ENCODE results near the gene ZDHHC5. TPM values are rescaled to one million over a fixed set of nuclear protein-coding genes. Genes with fewer than 3 reads are reported as not detected.

Gene ZDHHC5
- total RNA-seq, 4 donors from 2014 or later, result 61.4 to 98.4 (median 76.7) TPM

GRCh38 chr11:57727185-57727584, 59.3 kb downstream of the ZDHHC5 start:
- intact Hi-C loops (cut with DNase I), result no loop called here
- Histone ChIP-seq H3K27ac (no peak overlapping the region), H3K4me1 (no peaks in the 10 kb centered on the region), H3K36me3 (peaks cover 0 to 32% (median 6%) of the 10 kb centered on the region in 3 donors), H3K4me3 (no peak overlapping the region), H3K9me3 (no peaks in the 10 kb centered on the region), H3K27me3 (no peaks in the 10 kb centered on the region)
- WGBS, 2 donors, result 39 to 40% methylated on average over 2 of the region's 2 CpGs
- TF ChIP-seq POLR2A (IDR thresholded peaks at IDR 0.05), result no peak
- TF ChIP-seq, protein P1, sequence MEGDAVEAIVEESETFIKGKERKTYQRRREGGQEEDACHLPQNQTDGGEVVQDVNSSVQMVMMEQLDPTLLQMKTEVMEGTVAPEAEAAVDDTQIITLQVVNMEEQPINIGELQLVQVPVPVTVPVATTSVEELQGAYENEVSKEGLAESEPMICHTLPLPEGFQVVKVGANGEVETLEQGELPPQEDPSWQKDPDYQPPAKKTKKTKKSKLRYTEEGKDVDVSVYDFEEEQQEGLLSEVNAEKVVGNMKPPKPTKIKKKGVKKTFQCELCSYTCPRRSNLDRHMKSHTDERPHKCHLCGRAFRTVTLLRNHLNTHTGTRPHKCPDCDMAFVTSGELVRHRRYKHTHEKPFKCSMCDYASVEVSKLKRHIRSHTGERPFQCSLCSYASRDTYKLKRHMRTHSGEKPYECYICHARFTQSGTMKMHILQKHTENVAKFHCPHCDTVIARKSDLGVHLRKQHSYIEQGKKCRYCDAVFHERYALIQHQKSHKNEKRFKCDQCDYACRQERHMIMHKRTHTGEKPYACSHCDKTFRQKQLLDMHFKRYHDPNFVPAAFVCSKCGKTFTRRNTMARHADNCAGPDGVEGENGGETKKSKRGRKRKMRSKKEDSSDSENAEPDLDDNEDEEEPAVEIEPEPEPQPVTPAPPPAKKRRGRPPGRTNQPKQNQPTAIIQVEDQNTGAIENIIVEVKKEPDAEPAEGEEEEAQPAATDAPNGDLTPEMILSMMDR (IDR thresholded peaks at IDR 0.05), result no peak
- no peak for DNase-seq

- H3K27me3 ChIP-seq, result no peaks in the 10 kb centered on the region
- H3K4me1 ChIP-seq, result no peaks in the 10 kb centered on the region
- no peak for TF ChIP-seq POLR2A (IDR thresholded peaks at IDR 0.05)
- TF ChIP-seq, protein P1 (IDR thresholded peaks at IDR 0.05), result no peak
- intact Hi-C loops (cut with DNase I), result no loop called here
- 70 to 74% methylated on average over 7 of the region's 7 CpGs for WGBS, 2 donors
- H3K4me3 ChIP-seq, result no peak overlapping the region
- no peaks in the 10 kb centered on the region for H3K9me3 ChIP-seq
- peaks cover 0 to 24% (median 0%) of the 10 kb centered on the region in 3 donors for H3K36me3 ChIP-seq
- H3K27ac ChIP-seq, result no peak overlapping the region
- DNase-seq, result no peak
Measured at GRCh38 chr11:57728829-57729228, 60.9 kb downstream of the ZDHHC5 start.

DNA sequence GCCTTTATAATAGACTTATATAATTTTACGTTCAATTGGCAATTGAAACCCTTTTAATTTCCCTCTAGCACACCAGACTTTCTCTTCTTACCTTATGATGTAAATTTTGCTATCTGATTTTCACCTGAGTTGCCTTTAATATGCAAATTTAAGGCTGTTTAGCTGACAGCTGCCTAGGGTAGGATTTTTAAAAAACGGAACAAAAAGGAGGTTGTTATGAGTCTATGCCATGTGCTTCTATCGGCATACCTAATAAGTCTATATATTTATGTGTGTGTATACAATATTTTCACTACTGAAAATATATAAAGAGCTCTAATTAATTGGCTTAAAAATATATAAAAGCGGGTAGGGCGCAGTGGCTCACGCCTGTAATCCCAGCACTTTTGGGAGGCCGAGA, 61.6 kb downstream of the ZDHHC5 start:
- Histone ChIP-seq H3K27ac (no peak overlapping the region), H3K36me3 (peaks cover 0 to 24% (median 0%) of the 10 kb centered on the region in 3 donors), H3K27me3 (no peaks in the 10 kb centered on the region), H3K4me3 (no peak overlapping the region), H3K9me3 (no peaks in the 10 kb centered on the region), H3K4me1 (no peaks in the 10 kb centered on the region)
- intact Hi-C loops (cut with DNase I), result no loop called here
- 87 to 91% methylated on average over 7 of the region's 7 CpGs for WGBS, 2 donors
- no peak for DNase-seq
- no peak for TF ChIP-seq POLR2A (IDR thresholded peaks at IDR 0.05)
- TF ChIP-seq, protein P1 (IDR thresholded peaks at IDR 0.05), result no peak

DNA sequence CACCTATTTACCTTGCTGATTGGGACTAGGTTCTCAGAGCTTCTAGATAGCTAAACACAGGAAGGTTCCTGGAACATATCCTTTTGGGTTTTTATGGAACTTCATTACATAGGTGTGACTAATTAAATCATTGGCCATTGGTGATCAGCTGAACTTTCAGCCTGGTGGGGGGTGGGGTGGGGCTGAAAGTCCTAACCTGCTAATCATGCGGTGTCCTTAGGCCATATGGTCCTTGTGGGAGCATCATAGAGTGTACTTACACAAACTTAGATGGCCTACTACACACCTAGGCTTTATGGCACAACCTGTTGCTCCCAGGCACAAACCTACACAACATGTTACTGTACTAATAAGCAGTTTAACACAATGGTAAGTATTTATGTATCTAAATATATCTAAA, 64.7 kb downstream of the ZDHHC5 start:
- Histone ChIP-seq H3K9me3 (no peaks in the 10 kb centered on the region), H3K36me3 (peaks cover 2 to 42% (median 2%) of the 10 kb centered on the region in 3 donors), H3K4me1 (no peaks in the 10 kb centered on the region), H3K27me3 (no peaks in the 10 kb centered on the region), H3K27ac (no peak overlapping the region), H3K4me3 (no peak overlapping the region)
- TF ChIP-seq POLR2A (IDR thresholded peaks at IDR 0.05), result no peak
- TF ChIP-seq, protein P1 (IDR thresholded peaks at IDR 0.05), result no peak
- intact Hi-C loops (cut with DNase I), result no loop called here
- 100% methylated on average over 1 of the region's 1 CpG for WGBS, 2 donors
- no peak for DNase-seq

- WGBS, 2 donors, result 66 to 71% methylated on average over 3 of the region's 3 CpGs
- Histone ChIP-seq H3K27ac (peak overlapping the region in 2 of 4 donors; percentile 20 to 46), H3K9me3 (no peaks in the 10 kb centered on the region), H3K36me3 (peaks cover 4 to 59% (median 19%) of the 10 kb centered on the region in 3 donors), H3K4me3 (no peak overlapping the region), H3K27me3 (no peaks in the 10 kb centered on the region), H3K4me1 (peaks cover 0 to 7% (median 4%) of the 10 kb centered on the region in 3 donors)
- DNase-seq, result no peak
- TF ChIP-seq, protein P1 (IDR thresholded peaks at IDR 0.05), result no peak
- intact Hi-C loops (cut with DNase I), result no loop called here
Measured at GRCh38 chr11:57735619-57736298, 67.8 kb downstream of the ZDHHC5 start.

All from esophagus squamous epithelium (tissue), 5 donors.